GM18870 (cell line): ENCODE data around the gene ROBO3.

ENCODE experiments used
- ATAC-seq: cut with Tn5 transposase; IDR thresholded peaks from one replicate; pipeline ENCODE4 v1.9.1; 2021; ENCODE audit warnings: moderate library complexity; ENCODE audit not compliant: unreplicated experiment

Gene ROBO3

GRCh38 chr11:124890151-124890550 lies 24.9 kb downstream of the ROBO3 start:
- ATAC-seq: no peak

GRCh38 chr11:124890683-124891372 lies 25.6 kb downstream of the ROBO3 start:
- ATAC-seq: no peak

GRCh38 chr11:124891373-124891861 lies 26.2 kb downstream of the ROBO3 start:
- ATAC-seq: no peak

DNA sequence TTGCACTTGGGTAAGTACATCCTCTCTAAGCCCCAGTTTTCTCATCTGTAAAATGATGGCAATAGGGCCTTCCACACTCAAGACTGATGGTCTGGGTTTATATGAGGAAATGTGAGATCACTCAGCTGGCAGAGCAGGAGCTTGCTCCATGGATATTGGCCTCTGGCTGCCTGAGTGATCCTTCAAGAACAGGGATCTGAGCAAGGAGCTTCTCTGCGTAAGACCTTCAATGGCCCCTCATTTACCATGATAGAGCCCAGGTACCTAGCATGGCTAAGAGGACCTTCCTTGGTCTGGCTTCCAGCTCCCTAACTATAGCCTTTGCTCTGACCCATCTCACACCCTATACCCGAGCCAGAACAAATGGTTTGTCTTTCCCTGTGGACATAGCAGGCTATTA lies 26.9 kb downstream of the ROBO3 start:
- ATAC-seq: no peak

DNA sequence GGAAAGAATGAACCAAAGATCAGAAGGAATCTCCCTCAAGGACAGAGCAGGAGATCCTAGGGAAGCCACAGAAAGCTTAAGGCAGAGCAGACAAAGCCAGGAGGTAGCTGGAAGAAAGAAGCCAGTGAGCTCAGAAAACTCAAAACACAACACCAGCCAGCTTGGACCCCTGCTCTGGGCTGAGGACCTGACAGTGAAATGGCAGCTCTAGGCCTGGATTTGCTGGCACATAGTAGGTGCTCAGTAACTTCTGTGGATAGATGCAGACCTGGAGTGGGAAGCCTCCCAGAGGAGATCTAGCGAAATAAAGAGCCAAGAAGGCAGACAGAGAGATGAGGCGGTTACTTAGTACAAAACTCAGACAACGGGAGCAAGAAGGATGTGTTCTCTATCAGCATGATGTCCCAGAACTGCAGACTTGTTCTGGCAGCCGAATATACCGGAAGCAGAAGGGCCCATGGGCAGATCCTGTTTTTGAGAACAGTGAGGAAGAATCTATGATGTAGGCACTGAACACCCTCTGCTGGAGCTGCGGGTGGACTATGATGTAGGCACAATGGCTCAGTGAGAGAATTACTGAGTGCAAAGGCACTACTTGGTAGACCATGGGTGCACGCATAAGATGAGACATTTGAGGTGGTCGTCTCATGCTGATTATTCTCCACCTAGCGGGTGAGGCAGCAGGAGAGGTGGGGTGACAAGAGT lies 27.7 kb downstream of the ROBO3 start:
- no peak for ATAC-seq

- ATAC-seq: no peak
Measured at GRCh38 chr11:124893781-124894401, 28.7 kb downstream of the ROBO3 start.

GRCh38 chr11:124894606-124895430 lies 29.6 kb downstream of the ROBO3 start:
- no peak for ATAC-seq

DNA sequence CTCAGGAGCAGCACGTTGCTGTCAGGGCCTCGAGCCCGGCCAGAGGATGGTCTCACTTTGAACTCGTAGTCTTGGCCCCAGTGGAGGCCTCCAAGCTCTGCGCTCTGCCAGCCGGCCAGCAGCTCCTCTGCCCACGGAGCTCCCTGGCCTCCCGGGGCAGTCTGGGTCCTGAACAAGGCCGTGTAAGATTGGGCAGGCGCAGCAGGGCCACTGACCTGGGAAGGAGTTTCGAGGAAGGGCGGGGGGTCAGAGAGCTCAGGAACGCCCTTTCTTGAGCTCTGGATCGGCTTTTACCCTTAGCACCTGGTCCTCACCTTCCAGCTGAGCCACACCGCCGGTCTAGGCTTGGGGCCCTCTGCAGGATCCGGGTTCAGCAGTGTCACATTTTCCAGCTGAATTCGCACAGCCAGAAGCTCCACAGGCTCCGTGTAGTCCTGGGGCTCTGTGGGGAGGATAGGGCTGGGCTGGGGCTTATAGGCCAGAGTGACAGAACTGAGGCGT lies 30.3 kb downstream of the ROBO3 start:
- ATAC-seq: no peak

GRCh38 chr11:124896071-124896750 lies 31.0 kb downstream of the ROBO3 start:
- no peak for ATAC-seq

- ATAC-seq: no peak
Measured at GRCh38 chr11:124896821-124897391, 31.7 kb downstream of the ROBO3 start.

GRCh38 chr11:124897674-124898262 lies 32.5 kb downstream of the ROBO3 start, which contains the start of gene ROBO4:
Gene ROBO4, minus strand, starts transcription at chr11:124897865. Its CDS starts 70 bp downstream, at chr11:124897795.
- ATAC-seq: no peak

GRCh38 chr11:124898263-124898680 lies 33.0 kb downstream of the ROBO3 start:
- no peak for ATAC-seq

GRCh38 chr11:124898711-124899110 lies 33.5 kb downstream of the ROBO3 start:
- no peak for ATAC-seq

- ATAC-seq: no peak
Measured at GRCh38 chr11:124899383-124900145, 34.3 kb downstream of the ROBO3 start.

DNA sequence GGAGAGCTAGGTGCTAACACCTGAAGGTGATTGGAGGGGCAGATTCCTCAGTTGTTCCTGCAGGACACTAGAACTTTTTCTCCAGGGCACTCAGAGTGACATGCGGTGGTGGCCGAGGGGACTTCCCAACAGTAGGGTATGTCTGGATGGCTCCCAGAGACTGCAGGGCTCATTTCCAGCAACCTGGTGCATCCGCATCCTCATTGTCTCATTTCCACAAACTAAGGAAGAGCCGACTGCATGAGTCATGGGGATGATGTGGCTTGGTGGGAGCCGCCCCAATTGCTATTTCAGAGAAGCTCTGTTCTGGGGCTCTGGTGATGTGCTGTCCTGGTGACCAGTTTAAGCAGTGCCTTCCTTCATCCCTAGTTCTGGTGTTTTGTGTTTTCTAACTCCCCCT lies 35.2 kb downstream of the ROBO3 start:
- no peak for ATAC-seq

GRCh38 chr11:124902616-124903015 lies 37.4 kb downstream of the ROBO3 start:
- no peak for ATAC-seq

GRCh38 chr11:124915541-124916369 lies 50.5 kb downstream of the ROBO3 start:
- no peak for ATAC-seq

- ATAC-seq: no peak
Measured at GRCh38 chr11:124916370-124916710, 51.1 kb downstream of the ROBO3 start.
